A549 (cell line): ENCODE measurements around the gene MAJIN. TPM values are rescaled to one million over a fixed set of nuclear protein-coding genes. Genes with fewer than 3 reads are reported as not detected.

Source experiments
- ATAC-seq, 2 experiments: fragments of 200-7000 bp in 1 of 2; fragments of >200 bp in 1 of 2; cut with Nextera tagmentation in 1 of 2; cut with Tn5 transposase in 1 of 2; 3 replicates each; pipeline versions ENCODE4 v1.8.0 to v1.9.1; 2018 to 2020; ENCODE audit warnings: mild to moderate bottlenecking in 1 of 2, moderate library complexity in 1 of 2
- CTCF ChIA-PET: fragments of 300-600 bp; sonication (Branson Sonifier 250); formaldehyde crosslinking; extraction: SDS; loops from one replicate; lab custom pipeline; 2021; ENCODE audit warnings: antibody characterized with exemption, inconsistent platforms; lab: Yijun Ruan, JAX
- POLR2A ChIA-PET: fragments of 350-600 bp; formaldehyde crosslinking; extraction: SDS; loops from one replicate; lab custom pipeline; 2021; ENCODE audit warnings: antibody characterized with exemption, inconsistent platforms; lab: Yijun Ruan, JAX
- DNase-seq, 2 experiments: peaks; one replicate each; pipeline versions ENCODE4 v3.0.0 to v3.0.0-alpha.2; 2011 to 2016; ENCODE audit warnings: low read depth in 1 of 2, low spot score in 1 of 2
- FAIRE-seq: peaks from 2 replicates; lab custom pipeline; 2011; peaks lifted over from hg19 to GRCh38; lab: Jason Lieb, UNC
- H3K27ac ChIP-seq, 2 experiments: fragments of >200 bp; sonication (Bioruptor Twin); formaldehyde crosslinking; 3 replicates each; pipeline ENCODE4 v1.5.1; 2016 to 2017
- H3K4me1 ChIP-seq: fragments of >200 bp; sonication (Bioruptor Twin); formaldehyde crosslinking; 3 replicates; pipeline ENCODE4 v1.6.1; 2016
- H3K4me2 ChIP-seq: fragments of >200 bp; sonication (Bioruptor Twin); formaldehyde crosslinking; 3 replicates; pipeline ENCODE4 v1.6.1; 2016
- H3K4me3 ChIP-seq: fragments of >200 bp; sonication (Bioruptor Twin); formaldehyde crosslinking; 3 replicates; pipeline ENCODE4 v1.5.1; 2016
- H3K9me3 ChIP-seq: fragments of >200 bp; sonication (Bioruptor Twin); formaldehyde crosslinking; 3 replicates; pipeline ENCODE4 v1.6.1; 2016
- BHLHE40 ChIP-seq: IDR thresholded peaks from 2 replicates; pipeline ENCODE4 v1.6.1; 2012; ENCODE audit warnings: low read depth, low read length, inconsistent platforms
- CHD4 ChIP-seq: fragments of 200-600 bp; sonication (generic); IDR thresholded peaks from 2 replicates; pipeline ENCODE4 v1.6.1; 2016; ENCODE audit warnings: antibody characterized with exemption, mild to moderate bottlenecking, borderline replicate concordance
- EHF ChIP-seq: fragments of 250-450 bp; sonication (Bioruptor Pico); IDR thresholded peaks from 2 replicates; pipeline ENCODE4 v1.5.0; 2020; ENCODE audit warnings: mild to moderate bottlenecking
- EP300 ChIP-seq, 2 experiments: fragments of >200 bp; sonication (Bioruptor Twin); formaldehyde crosslinking; IDR thresholded peaks; 2 replicates in 1 of 2; 3 replicates in 1 of 2; pipeline ENCODE4 v1.6.1; 2016 to 2017
- FOSL2 ChIP-seq, 2 experiments: fragments of 450-650 bp in 1 of 2; fragments of >200 bp in 1 of 2; sonication (Bioruptor Twin) in 1 of 2; formaldehyde crosslinking; IDR thresholded peaks; 2 replicates each; pipeline versions ENCODE4 v1.5.0 to v1.6.1; 2016 to 2020; ENCODE audit warnings: mild to moderate bottlenecking in 1 of 2, moderate library complexity in 1 of 2
- FOXS1 ChIP-seq: fragments of 250-450 bp; sonication (Bioruptor Pico); IDR thresholded peaks from 2 replicates; pipeline ENCODE4 v1.5.0; 2020; ENCODE audit warnings: mild to moderate bottlenecking, moderate library complexity
- GATA3 ChIP-seq: IDR thresholded peaks from 2 replicates; pipeline ENCODE4 v1.6.1; 2012; ENCODE audit warnings: borderline replicate concordance
- HOXA7 ChIP-seq: fragments of 250-450 bp; sonication (Bioruptor Pico); IDR thresholded peaks from 2 replicates; pipeline ENCODE4 v1.5.0; 2020; ENCODE audit warnings: mild to moderate bottlenecking, moderate library complexity
- JUNB ChIP-seq: fragments of >200 bp; sonication (Bioruptor Twin); formaldehyde crosslinking; IDR thresholded peaks from 2 replicates; pipeline ENCODE4 v1.6.1; 2016
- MAZ ChIP-seq: fragments of 150-350 bp; IDR thresholded peaks from 2 replicates; pipeline ENCODE4 v1.6.1; 2014; ENCODE audit warnings: antibody characterized with exemption, low read depth, low read length, borderline replicate concordance
- PHF8 ChIP-seq: fragments of 200-600 bp; sonication (generic); IDR thresholded peaks from 2 replicates; pipeline ENCODE4 v1.6.1; 2016; ENCODE audit warnings: low read depth, mild to moderate bottlenecking, antibody characterized with exemption, moderate library complexity, borderline replicate concordance
- POLR2A ChIP-seq: IDR thresholded peaks from 2 replicates; pipeline ENCODE4 v1.6.1; 2012; ENCODE audit warnings: mild to moderate bottlenecking, low read length
- RAD21 ChIP-seq, 2 experiments: fragments of >200 bp in 1 of 2; sonication (Bioruptor Twin) in 1 of 2; formaldehyde crosslinking in 1 of 2; IDR thresholded peaks in 1 of 2; conservative IDR thresholded peaks in 1 of 2; 2 replicates in 1 of 2; 3 replicates in 1 of 2; pipeline ENCODE4 v1.6.1; 2012 to 2018; ENCODE audit warnings: inconsistent platforms in 1 of 2
- RARB ChIP-seq: fragments of 250-450 bp; sonication (Bioruptor Pico); IDR thresholded peaks from 2 replicates; pipeline ENCODE4 v1.8.0; 2021; ENCODE audit warnings: mild to moderate bottlenecking, moderate library complexity
- TFCP2L1 ChIP-seq: fragments of 250-450 bp; sonication (Bioruptor Pico); IDR thresholded peaks from 2 replicates; pipeline ENCODE4 v1.5.0; 2021; ENCODE audit warnings: mild to moderate bottlenecking
- TP53 ChIP-seq: fragments of 250-450 bp; sonication (Bioruptor Pico); IDR thresholded peaks from 2 replicates; pipeline ENCODE4 v1.5.0; 2021; ENCODE audit warnings: mild to moderate bottlenecking, moderate library complexity
- ZFP36 ChIP-seq: fragments of 450-650 bp; IDR thresholded peaks from 2 replicates; pipeline ENCODE4 v1.6.1; 2014; ENCODE audit warnings: borderline replicate concordance; ENCODE audit not compliant: partially characterized antibody
- ZSCAN20 ChIP-seq: fragments of 250-450 bp; sonication (Bioruptor Pico); IDR thresholded peaks from 2 replicates; pipeline ENCODE4 v1.8.0; 2022; ENCODE audit warnings: mild to moderate bottlenecking, moderate library complexity
- WGBS: methylation state at CpG from one replicate; pipeline ENCODE4 v1.1.6; 2017; ENCODE audit errors: missing lambda C conversion rate; 5-methylcytosine and 5-hydroxymethylcytosine counted together
- polyA plus RNA-seq, 4 experiments: library from polyadenylated mRNA; depleted of rRNA in 3 of 4; stranded (reverse); fragments of >200 nt; fragmentation: RNase III in 1 of 4; extraction: RNeasy Plus Mini Kit Qiagen cat#74134 plus additional on column Dnase treatment in 1 of 4; gene quantifications; 2 replicates in 3 of 4; 3 replicates in 1 of 4; pipeline ENCODE4 v1.2.3, GENCODE V29; 2011 to 2017
- TF ChIP-seq, protein P1 (sequence below): fragments of 250-450 bp; sonication (Bioruptor Pico); IDR thresholded peaks from 2 replicates; pipeline ENCODE4 v1.5.0; 2021; ENCODE audit warnings: mild to moderate bottlenecking, moderate library complexity, borderline replicate concordance
- TF ChIP-seq, protein P2 (sequence below): fragments of 200-600 bp; sonication (generic); IDR thresholded peaks from 2 replicates; pipeline ENCODE4 v1.6.1; 2016; ENCODE audit warnings: antibody characterized with exemption, mild to moderate bottlenecking, moderate library complexity

MAJIN gene
- polyA plus RNA-seq, 2 of the 4 experiments (the other 2 are of a cell fraction): 0.12 TPM; not detected in 1

DNA sequence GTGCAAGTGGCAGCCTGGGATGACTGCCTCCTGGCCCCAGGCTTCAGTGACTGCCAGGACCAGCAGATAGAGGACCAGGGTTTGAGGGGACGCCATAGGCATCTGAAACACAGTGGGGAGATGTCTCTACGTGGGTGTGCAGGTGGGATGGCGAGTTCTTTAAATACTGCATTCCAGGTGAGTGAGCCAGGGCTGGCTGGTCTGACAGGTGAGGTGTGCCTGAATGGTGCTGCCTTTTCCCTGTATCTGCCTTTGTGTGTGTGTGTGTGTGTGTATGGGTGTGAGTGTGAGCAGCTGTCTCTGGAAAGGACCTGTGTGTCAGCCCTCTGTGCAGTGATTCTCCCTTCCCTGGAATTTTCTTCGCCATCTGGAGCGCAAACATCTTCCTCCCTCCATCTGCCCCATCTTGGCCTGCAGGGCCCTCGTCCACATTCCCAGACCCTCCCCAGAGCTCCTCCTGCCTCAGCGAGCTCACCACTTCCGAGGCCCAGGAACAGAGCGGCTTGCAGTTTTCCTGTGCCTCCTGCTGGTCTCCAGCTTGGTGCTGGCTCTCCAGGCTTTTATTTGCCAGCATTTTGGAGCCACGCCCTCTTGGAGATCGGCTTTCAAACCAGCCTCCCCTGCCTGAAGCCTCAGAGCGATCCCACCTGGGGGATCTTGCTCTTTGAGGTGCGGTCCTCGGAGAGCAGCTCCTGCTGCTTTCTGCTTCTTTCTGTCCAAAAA is 36.4 kb downstream of the MAJIN start, which contains the start of gene GPHA2:
Gene GPHA2, minus strand, starts transcription at position 535 of the 723 bp plus-strand sequence. Its CDS starts 433 bp downstream, at position 102.
- no peak within 1 kb of the TSS for H3K27ac ChIP-seq
- ATAC-seq (peak in 1 of 2 experiments; percentile 19; a peak in 1 of 6 replicates), DNase-seq (no peak), FAIRE-seq (no peak)
- whole genome bisulfite sequencing: 85% methylated on average over 13 of the region's 14 CpGs
- no peak within 1 kb of the TSS for H3K4me2 ChIP-seq
- CTCF ChIA-PET: interaction anchor here (0.9 to 3.2 kb wide), 8 partner anchors 11 to 79 kb away, joined by 3 to 11 read pairs (median 4); partner anchors contain the start of genes ARL2, BATF2 and PPP2R5B
- no peak within 1 kb of the TSS for H3K4me3 ChIP-seq
- no peak for TF ChIP-seq RARB (CRISPR knock-in tag)
- no peak for TF ChIP-seq EP300 (IDR thresholded peaks at IDR 0.05)
- TF ChIP-seq JUNB: no peak
- TF ChIP-seq RAD21 (conservative IDR thresholded peaks at IDR 0.05 in 1 of 2, IDR thresholded peaks at IDR 0.05 in 1 of 2): no peak
- TF ChIP-seq, protein P1, sequence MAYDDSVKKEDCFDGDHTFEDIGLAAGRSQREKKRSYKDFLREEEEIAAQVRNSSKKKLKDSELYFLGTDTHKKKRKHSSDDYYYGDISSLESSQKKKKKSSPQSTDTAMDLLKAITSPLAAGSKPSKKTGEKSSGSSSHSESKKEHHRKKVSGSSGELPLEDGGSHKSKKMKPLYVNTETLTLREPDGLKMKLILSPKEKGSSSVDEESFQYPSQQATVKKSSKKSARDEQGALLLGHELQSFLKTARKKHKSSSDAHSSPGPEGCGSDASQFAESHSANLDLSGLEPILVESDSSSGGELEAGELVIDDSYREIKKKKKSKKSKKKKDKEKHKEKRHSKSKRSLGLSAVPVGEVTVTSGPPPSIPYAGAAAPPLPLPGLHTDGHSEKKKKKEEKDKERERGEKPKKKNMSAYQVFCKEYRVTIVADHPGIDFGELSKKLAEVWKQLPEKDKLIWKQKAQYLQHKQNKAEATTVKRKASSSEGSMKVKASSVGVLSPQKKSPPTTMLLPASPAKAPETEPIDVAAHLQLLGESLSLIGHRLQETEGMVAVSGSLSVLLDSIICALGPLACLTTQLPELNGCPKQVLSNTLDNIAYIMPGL (CRISPR knock-in tag): no peak
- no peak for TF ChIP-seq BHLHE40
- TF ChIP-seq EHF: no peak
- no peak for TF ChIP-seq POLR2A
- TF ChIP-seq CHD4: no peak
- TF ChIP-seq GATA3: no peak
- TF ChIP-seq PHF8: no peak
- TF ChIP-seq ZFP36: no peak
- TF ChIP-seq, protein P2, sequence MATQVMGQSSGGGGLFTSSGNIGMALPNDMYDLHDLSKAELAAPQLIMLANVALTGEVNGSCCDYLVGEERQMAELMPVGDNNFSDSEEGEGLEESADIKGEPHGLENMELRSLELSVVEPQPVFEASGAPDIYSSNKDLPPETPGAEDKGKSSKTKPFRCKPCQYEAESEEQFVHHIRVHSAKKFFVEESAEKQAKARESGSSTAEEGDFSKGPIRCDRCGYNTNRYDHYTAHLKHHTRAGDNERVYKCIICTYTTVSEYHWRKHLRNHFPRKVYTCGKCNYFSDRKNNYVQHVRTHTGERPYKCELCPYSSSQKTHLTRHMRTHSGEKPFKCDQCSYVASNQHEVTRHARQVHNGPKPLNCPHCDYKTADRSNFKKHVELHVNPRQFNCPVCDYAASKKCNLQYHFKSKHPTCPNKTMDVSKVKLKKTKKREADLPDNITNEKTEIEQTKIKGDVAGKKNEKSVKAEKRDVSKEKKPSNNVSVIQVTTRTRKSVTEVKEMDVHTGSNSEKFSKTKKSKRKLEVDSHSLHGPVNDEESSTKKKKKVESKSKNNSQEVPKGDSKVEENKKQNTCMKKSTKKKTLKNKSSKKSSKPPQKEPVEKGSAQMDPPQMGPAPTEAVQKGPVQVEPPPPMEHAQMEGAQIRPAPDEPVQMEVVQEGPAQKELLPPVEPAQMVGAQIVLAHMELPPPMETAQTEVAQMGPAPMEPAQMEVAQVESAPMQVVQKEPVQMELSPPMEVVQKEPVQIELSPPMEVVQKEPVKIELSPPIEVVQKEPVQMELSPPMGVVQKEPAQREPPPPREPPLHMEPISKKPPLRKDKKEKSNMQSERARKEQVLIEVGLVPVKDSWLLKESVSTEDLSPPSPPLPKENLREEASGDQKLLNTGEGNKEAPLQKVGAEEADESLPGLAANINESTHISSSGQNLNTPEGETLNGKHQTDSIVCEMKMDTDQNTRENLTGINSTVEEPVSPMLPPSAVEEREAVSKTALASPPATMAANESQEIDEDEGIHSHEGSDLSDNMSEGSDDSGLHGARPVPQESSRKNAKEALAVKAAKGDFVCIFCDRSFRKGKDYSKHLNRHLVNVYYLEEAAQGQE: no peak
- TF ChIP-seq FOSL2 (IDR thresholded peaks at IDR 0.05): no peak
- TF ChIP-seq FOSL2 (CRISPR knock-in tag; IDR thresholded peaks at IDR 0.05): no peak
- TF ChIP-seq ZSCAN20 (CRISPR knock-in tag): no peak
- no peak for TF ChIP-seq FOXS1 (CRISPR knock-in tag)
- no peak for TF ChIP-seq TFCP2L1 (CRISPR knock-in tag)
- TF ChIP-seq HOXA7: no peak
- TF ChIP-seq TP53 (CRISPR knock-in tag): no peak
- no peak for TF ChIP-seq MAZ
- no peaks in the 10 kb centered on the region for H3K4me1 ChIP-seq
- POLR2A ChIA-PET: no interaction called here
- H3K9me3 ChIP-seq: no peaks in the 10 kb centered on the region
